Endothelial cell of umbilical vein (primary cell): ENCODE data around the gene PHB1. TPM values are rescaled to one million over a fixed set of nuclear protein-coding genes. Genes with fewer than 3 reads are reported as not detected.

Experiments used
- BruUV-seq: library from RNA; stranded (reverse); fragments of 400-500 nt; replicated peaks from 2 replicates; lab custom pipeline; 2021; lab: Mats Ljungman, UMichigan
- CTCF ChIA-PET: fragments of 300-600, 350-600 bp; sonication (Branson Sonifier 250); formaldehyde crosslinking; loops from one replicate; lab custom pipeline; 2021; ENCODE audit warnings: antibody characterized with exemption, inconsistent platforms; lab: Charles Lee
- POLR2A ChIA-PET: fragments of 300-600, 350-600 bp; sonication (Branson Sonifier 250); formaldehyde crosslinking; loops from one replicate; lab custom pipeline; 2021; ENCODE audit warnings: antibody characterized with exemption, inconsistent platforms; lab: Charles Lee
- DNase-seq: peaks from one replicate; pipeline ENCODE4 v3.0.0-alpha.2; 2011; ENCODE audit warnings: low read depth, low spot score
- FAIRE-seq: peaks from 2 replicates; lab custom pipeline; 2011; peaks lifted over from hg19 to GRCh38; lab: Jason Lieb, UNC
- H2AFZ ChIP-seq: 2 replicates; pipeline ENCODE4 v1.6.0; 2012; ENCODE audit warnings: low read depth, low read length, control low read depth, inconsistent platforms
- H3K27ac ChIP-seq: 2 replicates; pipeline ENCODE4 v1.5.1; 2011; ENCODE audit warnings: low read depth, mild to moderate bottlenecking, control low read depth, low read length, moderate library complexity; ENCODE audit not compliant: insufficient read depth
- H3K27me3 ChIP-seq, 2 experiments: 2 replicates each; pipeline versions ENCODE4 v1.6.0 to v1.6.1; 2011; ENCODE audit warnings: low read length in 2 of 2, mixed read lengths in 1 of 2; ENCODE audit not compliant: control insufficient read depth in 2 of 2, insufficient read depth in 2 of 2
- H3K36me3 ChIP-seq, 2 experiments: 2 replicates in 1 of 2; 3 replicates in 1 of 2; pipeline ENCODE4 v1.5.1; 2011; ENCODE audit warnings: low read length in 2 of 2, mild to moderate bottlenecking in 1 of 2, moderate library complexity in 1 of 2; ENCODE audit not compliant: control insufficient read depth in 2 of 2, insufficient read depth in 2 of 2; ENCODE audit errors: extremely low read depth in 1 of 2
- H3K4me1 ChIP-seq: 3 replicates; pipeline ENCODE4 v1.5.1; 2011; ENCODE audit warnings: mild to moderate bottlenecking, low read length; ENCODE audit not compliant: control insufficient read depth, insufficient read depth; ENCODE audit errors: extremely low read depth
- H3K4me2 ChIP-seq: 2 replicates; pipeline ENCODE4 v1.6.1; 2011; ENCODE audit warnings: low read length, control low read depth, mixed read lengths; ENCODE audit not compliant: insufficient read depth
- H3K4me3 ChIP-seq, 3 experiments: fragments of 200-600 bp in 1 of 3; sonication (generic), shearing (Covaris generic) in 1 of 3; replicated peaks in 1 of 3; 2 replicates each; pipeline ENCODE4 v1.5.1; 2011 to 2016; ENCODE audit warnings: control low read depth in 3 of 3, low read length in 3 of 3, mild to moderate bottlenecking in 2 of 3, inconsistent platforms in 1 of 3, low read depth in 1 of 3, moderate library complexity in 1 of 3; ENCODE audit not compliant: insufficient read depth in 1 of 3
- H3K79me2 ChIP-seq: 2 replicates; pipeline ENCODE4 v1.6.0; 2012; ENCODE audit warnings: low read length, inconsistent platforms; ENCODE audit not compliant: control insufficient read depth, insufficient read depth
- H3K9ac ChIP-seq: replicated peaks from 2 replicates; pipeline ENCODE3; 2011; ENCODE audit warnings: low read length, control low read depth; ENCODE audit not compliant: insufficient read depth; ENCODE audit errors: extremely low read depth
- H3K9me1 ChIP-seq: replicated peaks from 3 replicates; pipeline ENCODE4 v1.6.0; 2011; ENCODE audit warnings: mild to moderate bottlenecking, low read length; ENCODE audit not compliant: control insufficient read depth, insufficient read depth; ENCODE audit errors: extremely low read depth
- H3K9me3 ChIP-seq: replicated peaks from 2 replicates; pipeline ENCODE4 v1.5.1; 2012; ENCODE audit warnings: low read length, inconsistent platforms; ENCODE audit not compliant: control insufficient read depth, insufficient read depth
- H4K20me1 ChIP-seq: replicated peaks from 2 replicates; pipeline ENCODE3; 2011; ENCODE audit warnings: mild to moderate bottlenecking, low read length; ENCODE audit not compliant: control insufficient read depth, insufficient read depth; ENCODE audit errors: extremely low read depth
- EZH2 ChIP-seq: IDR thresholded peaks from 2 replicates; pipeline ENCODE4 v1.6.1; 2012; ENCODE audit warnings: borderline replicate concordance, low read depth, mild to moderate bottlenecking, moderate library complexity, low read length, inconsistent platforms; ENCODE audit not compliant: severe bottlenecking
- FOS ChIP-seq: IDR thresholded peaks from 2 replicates; pipeline ENCODE4 v1.6.1; 2011; ENCODE audit warnings: mild to moderate bottlenecking, low read length, moderate library complexity, borderline replicate concordance; ENCODE audit not compliant: insufficient read depth
- GATA2 ChIP-seq: IDR thresholded peaks from 2 replicates; pipeline ENCODE4 v1.7.0; 2011; ENCODE audit warnings: low read depth, mild to moderate bottlenecking, moderate library complexity, mixed read lengths, low read length; ENCODE audit not compliant: insufficient read length, insufficient read depth
- JUN ChIP-seq: IDR thresholded peaks from 2 replicates; pipeline ENCODE4 v1.6.1; 2011; ENCODE audit warnings: borderline replicate concordance, low read depth; ENCODE audit not compliant: insufficient read length, insufficient read depth
- MYC ChIP-seq: IDR thresholded peaks from one replicate; pipeline ENCODE4 v1.6.1; 2011; ENCODE audit warnings: mild to moderate bottlenecking, low read depth, low read length
- POLR2A ChIP-seq: IDR thresholded peaks from 2 replicates; pipeline ENCODE4 v1.6.1; 2012; ENCODE audit warnings: low read depth, mild to moderate bottlenecking, control low read depth, low read length
- POLR2AphosphoS5 ChIP-seq: IDR thresholded peaks from 2 replicates; pipeline ENCODE4 v1.6.1; 2012; ENCODE audit warnings: low read depth, mild to moderate bottlenecking, control low read depth, low read length, moderate library complexity; ENCODE audit not compliant: insufficient read depth
- dilution Hi-C: fragments of 300-500 bp; cut with MboI; formaldehyde crosslinking; loops from one replicate; pipeline ENCODE4 v1.15.0; 2019; ENCODE audit warnings: low sequenced_read_pairs; ENCODE audit not compliant: extremely low pct_ligation_motif_present
- intact Hi-C: fragments of 100-400 bp; cut with micrococcal nuclease; formaldehyde crosslinking; loops from one replicate; pipeline ENCODE4 v1.10.0; 2022
- polyA plus RNA-seq, 4 experiments: library from polyadenylated mRNA; depleted of rRNA in 3 of 4; stranded (reverse) in 3 of 4; unstranded in 1 of 4; fragments of >200 nt; gene quantifications; 2 replicates each; pipeline versions ENCODE4 v1.2.1 to v1.2.3, GENCODE V29; 2011 to 2012; ENCODE audit warnings: missing spikeins in 1 of 4
- total RNA-seq: library from RNA; stranded (reverse); gene quantifications from 2 replicates; pipeline ENCODE4 v1.2.3, GENCODE V29; 2021
- TF ChIP-seq, protein P1 (sequence below), 2 donors: IDR thresholded peaks; 1 replicate in 1 of 2; 2 replicates in 1 of 2; pipeline ENCODE4 v1.5.1; 2011; ENCODE audit warnings: low read length in 2 of 2, mild to moderate bottlenecking in 2 of 2, moderate library complexity in 2 of 2, control low read depth in 1 of 2, inconsistent platforms in 1 of 2, low read depth in 1 of 2; ENCODE audit not compliant: insufficient read depth in 1 of 2; ENCODE audit errors: extremely low read depth in 1 of 2
- TF ChIP-seq, protein P2 (sequence below): IDR thresholded peaks from 2 replicates; pipeline ENCODE4 v1.6.1; 2011; ENCODE audit not compliant: insufficient read depth, insufficient read length

Gene PHB1
- total and polyA plus RNA-seq, 2 donors (not counting 3 experiments of a cell fraction or from before 2014, with no cell fraction given), result 222 to 287 TPM

DNA sequence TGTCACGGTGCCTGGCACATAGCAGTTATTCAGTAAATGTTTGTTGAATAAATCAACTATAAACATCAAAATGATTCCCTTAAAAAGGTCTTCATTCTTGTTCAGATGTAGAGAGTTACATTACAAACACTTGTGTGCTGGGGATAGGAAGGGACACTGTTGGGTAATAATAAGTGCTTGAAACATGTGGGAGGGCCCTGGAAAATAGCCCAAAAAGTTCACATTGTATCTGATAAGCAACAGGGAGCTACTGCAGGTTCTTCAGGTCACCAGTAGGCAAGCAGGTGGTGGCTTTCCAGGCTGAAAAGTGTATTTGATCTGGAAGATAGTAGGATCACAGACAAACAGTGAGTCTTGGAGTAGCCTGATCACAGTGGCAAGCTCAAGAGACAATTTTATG is 33.6 kb downstream of the PHB1 start:
- no peak for FAIRE-seq
- no peak overlapping the region for H2AFZ ChIP-seq
- peaks cover 0 to 5% of the 10 kb centered on the region in 2 experiments for H3K27me3 ChIP-seq
- no TSS peak for BruUV-seq
- H3K4me2 ChIP-seq, result no peak overlapping the region
- intact Hi-C loops, result no loop called here
- H3K4me1 ChIP-seq, result no peaks in the 10 kb centered on the region
- no peaks in the 10 kb centered on the region for H4K20me1 ChIP-seq
- no peaks in the 10 kb centered on the region for H3K9me1 ChIP-seq
- ChIA-PET CTCF (interaction anchor here (0.7 to 2.2 kb wide), 4 partner anchors 10 to 52 kb away, joined by 3 to 13 read pairs (median 3); no protein-coding TSS in a partner anchor), POLR2A (no interaction called here)
- H3K36me3 ChIP-seq, result no peaks in the 10 kb centered on the region
- H3K4me3 ChIP-seq, result no peak overlapping the region
- H3K27ac ChIP-seq, result no peak overlapping the region
- DNase-seq, result no peak
- H3K9me3 ChIP-seq, result no peaks in the 10 kb centered on the region
- TF ChIP-seq POLR2AphosphoS5, result no peak
- no peak for TF ChIP-seq POLR2A
- TF ChIP-seq, protein P1, sequence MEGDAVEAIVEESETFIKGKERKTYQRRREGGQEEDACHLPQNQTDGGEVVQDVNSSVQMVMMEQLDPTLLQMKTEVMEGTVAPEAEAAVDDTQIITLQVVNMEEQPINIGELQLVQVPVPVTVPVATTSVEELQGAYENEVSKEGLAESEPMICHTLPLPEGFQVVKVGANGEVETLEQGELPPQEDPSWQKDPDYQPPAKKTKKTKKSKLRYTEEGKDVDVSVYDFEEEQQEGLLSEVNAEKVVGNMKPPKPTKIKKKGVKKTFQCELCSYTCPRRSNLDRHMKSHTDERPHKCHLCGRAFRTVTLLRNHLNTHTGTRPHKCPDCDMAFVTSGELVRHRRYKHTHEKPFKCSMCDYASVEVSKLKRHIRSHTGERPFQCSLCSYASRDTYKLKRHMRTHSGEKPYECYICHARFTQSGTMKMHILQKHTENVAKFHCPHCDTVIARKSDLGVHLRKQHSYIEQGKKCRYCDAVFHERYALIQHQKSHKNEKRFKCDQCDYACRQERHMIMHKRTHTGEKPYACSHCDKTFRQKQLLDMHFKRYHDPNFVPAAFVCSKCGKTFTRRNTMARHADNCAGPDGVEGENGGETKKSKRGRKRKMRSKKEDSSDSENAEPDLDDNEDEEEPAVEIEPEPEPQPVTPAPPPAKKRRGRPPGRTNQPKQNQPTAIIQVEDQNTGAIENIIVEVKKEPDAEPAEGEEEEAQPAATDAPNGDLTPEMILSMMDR (IDR thresholded peaks at IDR 0.05; ENCODE audit: extremely low read depth in 1 of 2, insufficient read depth in 1 of 2, low read depth in 1 of 2, low read length in 2 of 2), result no peak
- TF ChIP-seq EZH2, result no peak
- TF ChIP-seq JUN, result no peak
- TF ChIP-seq, protein P2, sequence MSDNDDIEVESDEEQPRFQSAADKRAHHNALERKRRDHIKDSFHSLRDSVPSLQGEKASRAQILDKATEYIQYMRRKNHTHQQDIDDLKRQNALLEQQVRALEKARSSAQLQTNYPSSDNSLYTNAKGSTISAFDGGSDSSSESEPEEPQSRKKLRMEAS, result no peak
- TF ChIP-seq MYC, result no peak
- no peak for TF ChIP-seq GATA2
- no peak for TF ChIP-seq FOS
- dilution Hi-C loops, result no loop called here
- H3K9ac ChIP-seq, result no peak overlapping the region
- no peaks in the 10 kb centered on the region for H3K79me2 ChIP-seq
